ENCODE data around the gene KLF11. TPM values are rescaled to one million over a fixed set of nuclear protein-coding genes. Genes with fewer than 3 reads are reported as not detected.

KLF11 gene
- polyA plus RNA-seq, 1 donor from 2014 or later = 5.7 TPM

DNA sequence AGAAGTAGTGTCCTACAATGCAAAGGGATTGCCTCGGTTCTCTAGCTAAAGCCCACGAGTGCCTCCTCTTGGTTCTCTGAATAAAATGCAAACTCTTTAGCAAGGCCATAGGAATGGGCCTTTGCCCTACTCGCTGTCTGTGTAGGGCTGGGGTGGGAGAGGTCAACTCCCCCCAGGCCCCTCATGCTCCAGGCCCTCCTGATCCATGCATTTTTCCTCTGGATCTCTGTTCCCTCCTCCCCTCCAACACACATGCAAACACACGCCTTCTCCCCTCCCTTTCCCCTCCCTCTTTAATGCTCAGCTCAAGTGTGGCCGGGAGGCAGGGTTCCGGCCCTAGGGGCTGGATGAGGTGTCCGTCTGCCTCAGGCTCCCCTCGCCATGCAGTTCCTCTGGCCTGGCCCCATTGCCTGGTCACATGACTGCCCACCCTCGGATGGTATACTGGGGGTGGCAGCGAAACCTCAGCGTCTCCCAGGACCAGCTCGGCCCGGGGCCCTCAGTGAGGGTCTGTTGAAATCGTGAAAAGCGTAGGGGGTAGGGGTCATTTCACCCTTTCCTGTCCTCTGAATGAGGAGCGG is 14.9 kb upstream of the KLF11 start:
- Histone ChIP-seq H3K9me2 (ENCODE audit: insufficient read depth, low read length) (no peaks in the 10 kb centered on the region), H3K27ac (ENCODE audit: low read length) (no peak overlapping the region), H4K20me1 (ENCODE audit: insufficient read depth) (no peaks in the 10 kb centered on the region), H3F3A (ENCODE audit: insufficient read depth, low read length, poor library complexity, severe bottlenecking) (no peaks in the 10 kb centered on the region), H3K9ac (ENCODE audit: low read length) (no peak overlapping the region), H3K4me2 (ENCODE audit: low read length) (no peak overlapping the region), H2AFZ (ENCODE audit: low read depth, low read length) (no peak overlapping the region), H3K36me3 (ENCODE audit: insufficient read depth, low read length) (no peaks in the 10 kb centered on the region), H3K27me3 (ENCODE audit: insufficient read depth, low read depth, low read length) (no peaks in the 10 kb centered on the region), H3K4me3 (ENCODE audit: low read length) (no peak overlapping the region), H3K9me3 (ENCODE audit: low read length) (no peaks in the 10 kb centered on the region), H3K79me2 (replicated peaks; ENCODE audit: insufficient read depth, low read length) (no peaks in the 10 kb centered on the region)
- TF ChIP-seq, protein P1, sequence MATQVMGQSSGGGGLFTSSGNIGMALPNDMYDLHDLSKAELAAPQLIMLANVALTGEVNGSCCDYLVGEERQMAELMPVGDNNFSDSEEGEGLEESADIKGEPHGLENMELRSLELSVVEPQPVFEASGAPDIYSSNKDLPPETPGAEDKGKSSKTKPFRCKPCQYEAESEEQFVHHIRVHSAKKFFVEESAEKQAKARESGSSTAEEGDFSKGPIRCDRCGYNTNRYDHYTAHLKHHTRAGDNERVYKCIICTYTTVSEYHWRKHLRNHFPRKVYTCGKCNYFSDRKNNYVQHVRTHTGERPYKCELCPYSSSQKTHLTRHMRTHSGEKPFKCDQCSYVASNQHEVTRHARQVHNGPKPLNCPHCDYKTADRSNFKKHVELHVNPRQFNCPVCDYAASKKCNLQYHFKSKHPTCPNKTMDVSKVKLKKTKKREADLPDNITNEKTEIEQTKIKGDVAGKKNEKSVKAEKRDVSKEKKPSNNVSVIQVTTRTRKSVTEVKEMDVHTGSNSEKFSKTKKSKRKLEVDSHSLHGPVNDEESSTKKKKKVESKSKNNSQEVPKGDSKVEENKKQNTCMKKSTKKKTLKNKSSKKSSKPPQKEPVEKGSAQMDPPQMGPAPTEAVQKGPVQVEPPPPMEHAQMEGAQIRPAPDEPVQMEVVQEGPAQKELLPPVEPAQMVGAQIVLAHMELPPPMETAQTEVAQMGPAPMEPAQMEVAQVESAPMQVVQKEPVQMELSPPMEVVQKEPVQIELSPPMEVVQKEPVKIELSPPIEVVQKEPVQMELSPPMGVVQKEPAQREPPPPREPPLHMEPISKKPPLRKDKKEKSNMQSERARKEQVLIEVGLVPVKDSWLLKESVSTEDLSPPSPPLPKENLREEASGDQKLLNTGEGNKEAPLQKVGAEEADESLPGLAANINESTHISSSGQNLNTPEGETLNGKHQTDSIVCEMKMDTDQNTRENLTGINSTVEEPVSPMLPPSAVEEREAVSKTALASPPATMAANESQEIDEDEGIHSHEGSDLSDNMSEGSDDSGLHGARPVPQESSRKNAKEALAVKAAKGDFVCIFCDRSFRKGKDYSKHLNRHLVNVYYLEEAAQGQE (IDR thresholded peaks at IDR 0.05; ENCODE audit: borderline replicate concordance) = no peak
- TF ChIP-seq POLR2AphosphoS5 (IDR thresholded peaks at IDR 0.05) (no peak), RAD21 (conservative IDR thresholded peaks at IDR 0.05) (no peak), SMC3 (conservative IDR thresholded peaks at IDR 0.05; ENCODE audit: poor library complexity) (no peak), MXI1 (conservative IDR thresholded peaks at IDR 0.05; ENCODE audit: poor library complexity, severe bottlenecking) (no peak), TAF1 (IDR thresholded peaks at IDR 0.05; ENCODE audit: low read depth) (no peak), EZH2 (IDR thresholded peaks at IDR 0.05; ENCODE audit: borderline replicate concordance, insufficient read depth, low read length, poor library complexity, severe bottlenecking) (no peak), EP300 (conservative IDR thresholded peaks at IDR 0.05; ENCODE audit: poor library complexity, severe bottlenecking) (no peak)
- TF ChIP-seq, protein P2, sequence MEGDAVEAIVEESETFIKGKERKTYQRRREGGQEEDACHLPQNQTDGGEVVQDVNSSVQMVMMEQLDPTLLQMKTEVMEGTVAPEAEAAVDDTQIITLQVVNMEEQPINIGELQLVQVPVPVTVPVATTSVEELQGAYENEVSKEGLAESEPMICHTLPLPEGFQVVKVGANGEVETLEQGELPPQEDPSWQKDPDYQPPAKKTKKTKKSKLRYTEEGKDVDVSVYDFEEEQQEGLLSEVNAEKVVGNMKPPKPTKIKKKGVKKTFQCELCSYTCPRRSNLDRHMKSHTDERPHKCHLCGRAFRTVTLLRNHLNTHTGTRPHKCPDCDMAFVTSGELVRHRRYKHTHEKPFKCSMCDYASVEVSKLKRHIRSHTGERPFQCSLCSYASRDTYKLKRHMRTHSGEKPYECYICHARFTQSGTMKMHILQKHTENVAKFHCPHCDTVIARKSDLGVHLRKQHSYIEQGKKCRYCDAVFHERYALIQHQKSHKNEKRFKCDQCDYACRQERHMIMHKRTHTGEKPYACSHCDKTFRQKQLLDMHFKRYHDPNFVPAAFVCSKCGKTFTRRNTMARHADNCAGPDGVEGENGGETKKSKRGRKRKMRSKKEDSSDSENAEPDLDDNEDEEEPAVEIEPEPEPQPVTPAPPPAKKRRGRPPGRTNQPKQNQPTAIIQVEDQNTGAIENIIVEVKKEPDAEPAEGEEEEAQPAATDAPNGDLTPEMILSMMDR (IDR thresholded peaks at IDR 0.05; ENCODE audit: poor library complexity, severe bottlenecking) = no peak

DNA sequence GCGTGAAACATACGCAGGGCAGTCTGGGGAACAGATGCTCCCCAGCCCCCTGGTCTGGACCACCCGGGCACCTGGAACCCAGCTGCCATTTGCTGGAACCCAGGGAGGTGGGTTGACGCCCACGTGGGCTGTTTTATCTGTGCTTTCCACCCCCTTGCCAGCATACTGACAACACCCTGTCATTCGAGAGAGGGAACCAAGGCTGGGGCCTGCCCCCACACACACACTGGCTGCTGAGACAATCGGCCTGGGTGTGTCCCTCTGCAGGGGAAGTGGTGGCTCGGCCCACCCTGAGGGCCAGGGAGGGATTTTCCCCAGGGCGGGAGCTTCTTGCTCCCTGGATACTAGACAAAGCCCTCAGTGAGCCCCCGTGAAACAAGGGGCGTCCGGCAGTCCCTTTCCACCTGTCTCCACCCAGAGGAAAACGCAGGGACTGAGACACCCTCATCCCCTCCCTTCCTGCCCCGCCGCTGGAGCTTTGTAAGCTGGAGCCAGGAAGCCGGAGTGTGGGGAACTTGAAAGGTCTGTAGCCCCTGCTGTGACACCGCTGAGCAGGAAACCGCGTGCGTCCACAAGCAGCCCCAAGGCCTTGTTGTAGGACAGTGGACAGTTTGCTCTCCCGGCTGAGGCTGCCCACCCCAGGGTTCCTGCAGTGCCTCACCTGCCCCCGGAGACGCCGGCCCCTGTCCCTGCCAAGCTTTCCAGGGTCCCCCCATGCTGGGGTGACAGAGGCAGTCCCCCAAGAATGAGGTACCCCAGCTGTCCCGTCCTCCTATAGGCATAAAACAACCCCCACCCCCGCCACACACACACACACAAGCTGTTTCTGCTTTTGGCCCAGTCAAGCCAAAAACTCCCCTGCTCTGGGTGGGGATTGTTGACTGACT is 14.1 kb upstream of the KLF11 start:
- no peak overlapping the region for H2AFZ ChIP-seq (ENCODE audit: low read depth, low read length)

More for the DNA sequence above, 14.1 kb upstream of the KLF11 start:
- no peaks in the 10 kb centered on the region for H3K9me2 ChIP-seq (ENCODE audit: insufficient read depth, low read length)
- no peak overlapping the region for H3K4me3 ChIP-seq (ENCODE audit: low read length)
- H3K27ac ChIP-seq (ENCODE audit: low read length) = no peak overlapping the region
- TF ChIP-seq TAF1 (IDR thresholded peaks at IDR 0.05; ENCODE audit: low read depth) (no peak), RAD21 (conservative IDR thresholded peaks at IDR 0.05) (no peak), POLR2AphosphoS5 (IDR thresholded peaks at IDR 0.05) (no peak), EP300 (conservative IDR thresholded peaks at IDR 0.05; ENCODE audit: poor library complexity, severe bottlenecking) (no peak), SMC3 (conservative IDR thresholded peaks at IDR 0.05; ENCODE audit: poor library complexity) (no peak), MXI1 (conservative IDR thresholded peaks at IDR 0.05; ENCODE audit: poor library complexity, severe bottlenecking) (no peak), EZH2 (IDR thresholded peaks at IDR 0.05; ENCODE audit: borderline replicate concordance, insufficient read depth, low read length, poor library complexity, severe bottlenecking) (no peak)
- TF ChIP-seq, protein P1 (IDR thresholded peaks at IDR 0.05; ENCODE audit: borderline replicate concordance) = no peak
- TF ChIP-seq, protein P2 (IDR thresholded peaks at IDR 0.05; ENCODE audit: poor library complexity, severe bottlenecking) = no peak
- H3F3A ChIP-seq (ENCODE audit: insufficient read depth, low read length, poor library complexity, severe bottlenecking) = no peaks in the 10 kb centered on the region
- no peak overlapping the region for H3K4me2 ChIP-seq (ENCODE audit: low read length)
- no peaks in the 10 kb centered on the region for H3K79me2 ChIP-seq (replicated peaks; ENCODE audit: insufficient read depth, low read length)
- no peak overlapping the region for H3K9ac ChIP-seq (ENCODE audit: low read length)
- H3K36me3 ChIP-seq (ENCODE audit: insufficient read depth, low read length) = no peaks in the 10 kb centered on the region
- H3K9me3 ChIP-seq (ENCODE audit: low read length) = no peaks in the 10 kb centered on the region
- H4K20me1 ChIP-seq (ENCODE audit: insufficient read depth) = no peaks in the 10 kb centered on the region
- H3K27me3 ChIP-seq (ENCODE audit: insufficient read depth, low read depth, low read length) = no peaks in the 10 kb centered on the region
